ENCODE data around the gene PEMT. TPM values are rescaled to one million over a fixed set of nuclear protein-coding genes. Genes with fewer than 3 reads are reported as not detected.

Gene PEMT
- polyA plus RNA-seq, 1 donor, result 28.1 TPM

DNA sequence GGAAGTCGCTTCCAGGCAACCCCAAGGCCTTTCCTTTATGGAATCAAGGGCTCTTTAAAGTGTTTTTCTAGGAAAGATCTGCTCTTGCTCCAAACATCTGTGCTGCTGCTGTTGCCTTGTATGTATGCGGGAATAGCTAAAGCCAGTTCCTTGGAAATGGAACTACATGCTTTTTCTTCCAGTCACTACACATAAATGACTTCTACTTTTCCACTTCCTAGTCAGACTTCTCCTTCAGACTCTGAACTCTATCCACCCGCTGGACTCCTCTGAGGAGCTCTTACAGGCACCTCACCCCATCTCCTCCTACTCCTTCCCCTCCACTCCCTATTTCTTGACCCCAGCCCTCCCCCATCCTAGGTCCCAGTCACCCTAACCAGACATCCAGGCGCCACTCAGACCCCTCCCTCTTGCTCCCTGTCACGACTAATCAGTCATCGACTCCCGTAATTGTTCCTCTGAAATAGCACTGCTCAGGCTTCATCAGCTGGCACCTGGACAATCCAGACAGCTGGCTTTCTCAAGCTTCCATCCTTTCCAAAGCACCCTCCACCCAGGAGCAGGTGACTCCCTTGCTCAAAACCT lies 15.0 kb upstream of the PEMT start:
- DNase-seq, result no peak

GRCh38 chr17:17605729-17606088 lies 14.2 kb upstream of the PEMT start:
- DNase-seq, result no peak

DNA sequence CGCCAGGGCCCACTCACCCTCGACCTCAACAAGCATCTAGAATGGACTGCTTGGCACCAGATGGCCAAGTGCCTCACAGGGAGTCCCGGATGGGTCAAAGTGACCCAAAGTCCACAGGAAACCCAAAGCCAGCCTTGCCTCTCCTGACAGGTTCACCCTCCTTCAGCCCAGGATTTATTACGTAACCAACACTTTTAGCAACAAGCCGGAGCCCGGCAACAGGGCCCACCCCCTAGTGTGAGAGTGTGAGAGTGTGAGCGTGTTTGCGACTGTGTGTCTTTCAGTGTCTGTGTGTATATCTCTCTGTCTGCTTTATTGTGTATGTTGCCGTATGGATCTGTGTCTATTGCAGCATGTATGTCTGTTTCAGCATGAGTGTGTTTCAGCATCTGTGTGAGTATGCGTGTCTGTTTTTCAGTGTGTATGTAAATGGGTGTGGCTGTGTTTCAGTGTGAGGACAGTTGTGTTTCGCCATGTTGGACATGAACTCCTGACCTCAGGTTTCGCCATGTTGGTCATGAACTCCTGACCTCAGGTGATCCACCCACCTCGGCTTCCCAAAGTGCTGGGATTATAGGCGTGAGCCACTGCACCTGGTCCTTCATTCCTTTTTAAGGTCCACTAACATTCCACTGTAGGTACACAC lies 13.7 kb upstream of the PEMT start:
- DNase-seq, result no peak

DNA sequence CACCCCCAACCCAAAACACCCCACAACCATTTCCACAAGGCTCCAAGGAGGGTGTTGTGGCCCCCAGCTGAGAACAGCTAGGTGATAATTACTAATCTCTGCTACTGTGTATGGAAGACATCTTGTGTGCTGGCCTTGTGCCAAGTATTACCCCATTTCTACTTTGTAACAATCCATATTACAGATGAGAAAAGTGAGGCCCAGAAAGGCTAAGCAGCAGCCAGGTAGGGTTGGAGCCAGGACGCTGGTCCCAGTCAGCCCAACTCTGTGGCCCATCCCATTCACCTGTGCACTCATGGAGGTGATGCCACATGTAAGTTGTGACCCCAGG lies 12.4 kb upstream of the PEMT start:
- DNase-seq, result no peak

GRCh38 chr17:17603178-17603894 lies 11.8 kb upstream of the PEMT start:
- DNase-seq, result no peak

DNA sequence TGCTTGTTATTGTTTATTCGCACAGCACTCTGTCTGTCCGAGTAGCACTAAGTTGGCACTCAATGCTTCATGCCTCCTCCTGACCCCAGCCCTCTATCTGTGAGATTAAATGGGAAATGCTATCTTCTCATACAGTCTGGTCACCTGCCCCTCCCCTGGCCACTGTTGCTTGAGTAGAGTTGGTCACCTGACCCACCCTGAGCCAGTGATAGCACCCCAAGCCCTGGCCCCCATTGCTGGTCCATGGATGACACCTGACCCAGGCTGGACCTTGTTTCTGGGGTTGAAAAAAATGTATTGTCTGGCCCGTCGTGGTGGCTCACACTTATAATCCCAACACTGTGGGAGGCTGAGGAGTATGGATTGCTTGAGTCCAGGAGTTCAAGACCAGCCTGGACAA lies 8.5 kb upstream of the PEMT start:
- no peak for DNase-seq

GRCh38 chr17:17598003-17598402 lies 6.5 kb upstream of the PEMT start:
- DNase-seq, result no peak

- no peak for DNase-seq
Observed at GRCh38 chr17:17595755-17596154, 4.2 kb upstream of the PEMT start.

DNA sequence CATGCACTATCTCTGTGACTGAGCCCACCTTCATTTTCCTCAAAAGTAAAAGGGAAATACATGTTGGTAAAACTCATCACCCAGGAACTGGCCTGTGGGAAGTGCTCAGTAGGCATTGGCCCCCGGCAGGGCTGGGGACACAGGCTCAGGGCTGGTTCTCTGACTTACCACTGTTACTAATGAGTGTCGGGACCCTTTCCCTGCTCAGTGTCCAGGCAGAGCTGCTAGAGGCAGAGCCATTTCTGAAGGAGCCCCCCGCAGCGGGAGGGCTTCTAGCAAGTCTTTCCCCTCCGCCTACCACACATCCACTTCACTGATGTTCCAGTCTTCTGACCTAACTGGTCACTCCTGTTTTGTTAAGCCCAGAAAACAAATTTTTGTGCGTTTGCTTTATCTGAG lies 1.7 kb upstream of the PEMT start:
- no peak for DNase-seq

- DNase-seq, result no peak
Observed at GRCh38 chr17:17590883-17591354, 589 bp downstream of the PEMT start.

- DNase-seq, result no peak
Observed at GRCh38 chr17:17590141-17590751, 1.3 kb downstream of the PEMT start.

DNA sequence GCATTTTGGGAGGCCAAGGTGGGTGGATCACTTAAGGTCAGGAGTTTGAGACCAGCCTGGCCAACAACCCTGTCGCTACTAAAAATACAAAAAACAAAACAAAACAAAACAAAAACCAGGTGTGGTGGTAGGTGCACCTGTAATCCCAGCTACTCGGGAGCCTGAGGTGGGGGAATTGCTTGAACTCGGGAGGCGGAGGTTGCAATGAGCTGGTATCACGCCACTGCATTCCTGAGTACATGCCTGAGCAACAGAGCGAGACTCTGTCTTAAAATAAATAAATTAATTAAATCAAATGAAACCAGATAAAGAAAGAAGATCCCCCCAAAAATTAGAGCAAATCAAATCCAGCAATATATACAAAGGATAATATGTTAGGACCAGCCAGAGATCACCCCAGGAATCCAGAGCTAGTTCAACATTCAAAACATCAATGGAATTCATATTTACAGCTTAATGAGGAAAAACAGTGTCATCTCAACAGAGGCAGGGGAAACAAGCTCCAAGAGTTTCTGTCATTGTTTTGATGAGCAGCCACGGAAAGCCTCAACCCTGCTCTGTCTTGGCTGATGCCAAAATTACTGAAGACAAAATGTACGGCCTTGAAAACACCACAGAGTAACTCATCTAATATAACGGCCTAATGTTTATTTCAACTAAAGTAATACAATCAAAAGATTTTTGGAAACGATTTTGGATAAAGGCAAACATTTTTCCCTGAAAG lies 3.7 kb downstream of the PEMT start:
- no peak for DNase-seq

DNA sequence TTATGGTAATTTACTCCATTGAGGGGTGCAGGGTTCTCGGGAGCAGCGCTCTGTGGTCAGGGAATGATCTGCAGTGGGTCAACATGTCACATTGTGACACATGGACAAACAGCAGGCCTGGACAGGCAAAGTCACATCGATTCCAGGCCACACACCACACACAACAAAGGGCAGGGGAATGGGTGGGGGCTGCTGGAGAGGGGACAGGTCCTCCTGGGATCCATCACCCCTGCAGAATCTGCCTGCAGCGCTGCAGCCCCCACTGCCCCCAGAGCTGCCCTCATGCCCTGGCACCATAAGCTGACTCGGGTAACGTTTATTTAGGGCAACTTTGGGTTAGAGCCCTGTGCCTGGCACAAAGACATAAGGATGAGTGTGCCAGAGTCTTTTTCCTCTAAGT lies 9.1 kb downstream of the PEMT start:
- DNase-seq, result no peak

DNA sequence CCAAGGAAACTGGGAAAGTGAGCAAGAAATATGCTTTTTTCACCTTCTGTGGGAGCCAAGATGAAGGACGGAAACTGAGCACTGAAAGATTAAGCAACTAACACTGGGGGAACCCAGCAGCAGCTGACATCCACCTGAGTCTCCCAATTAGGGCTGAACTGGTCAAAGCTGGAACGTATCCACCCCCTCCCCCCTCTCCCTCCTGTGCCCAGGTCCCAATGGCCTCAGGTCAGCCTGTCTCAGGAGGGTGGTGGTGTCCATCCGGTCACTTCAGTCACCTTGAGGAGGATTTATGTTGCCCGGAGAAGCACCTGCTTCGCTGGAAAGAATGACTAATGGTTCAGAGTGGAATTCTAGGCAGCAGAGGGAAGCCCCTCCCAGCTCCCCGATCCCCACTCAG lies 10.0 kb downstream of the PEMT start:
- DNase-seq, result no peak

DNA sequence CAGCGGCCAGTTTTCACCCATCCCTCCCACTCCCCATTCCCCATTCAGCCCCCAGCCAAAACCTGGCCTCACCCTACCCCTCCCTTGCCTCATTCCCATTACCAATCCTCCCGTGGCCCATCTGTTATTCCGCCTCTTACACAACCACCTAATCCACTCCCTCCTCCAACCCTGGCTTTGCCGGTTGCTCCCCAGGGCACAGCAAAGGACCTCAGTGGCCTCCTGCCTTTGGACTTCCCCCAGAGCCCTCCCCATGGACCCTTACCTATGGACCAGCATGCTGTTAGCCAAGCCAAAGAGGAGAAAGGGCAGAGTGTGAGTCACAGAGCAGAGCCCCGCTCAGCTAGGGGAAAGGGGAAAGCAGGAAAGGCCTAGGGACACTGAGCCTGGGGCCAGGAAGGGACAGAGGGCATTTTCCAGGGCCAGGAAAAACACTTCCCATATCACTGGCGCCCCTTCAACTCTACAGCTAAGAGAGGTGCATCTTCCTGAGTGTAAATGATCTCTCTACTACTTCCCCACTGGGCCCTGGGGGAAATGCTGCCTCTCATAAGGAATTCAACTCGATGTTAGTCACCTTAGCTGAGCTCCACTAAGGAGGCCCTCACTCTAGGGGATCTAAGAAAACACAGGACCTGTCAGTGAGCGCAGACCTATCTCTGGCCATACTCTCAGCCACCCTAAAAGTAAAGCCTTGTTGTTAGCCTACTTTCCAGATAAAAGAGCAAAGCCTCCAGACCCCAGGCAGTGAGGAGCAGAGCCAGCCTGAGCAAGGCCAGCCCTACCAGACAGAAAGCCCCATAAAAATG lies 10.6 kb downstream of the PEMT start:
- no peak for DNase-seq

GRCh38 chr17:17579691-17580090 lies 11.8 kb downstream of the PEMT start:
- DNase-seq, result no peak

GRCh38 chr17:17577373-17577772 lies 14.1 kb downstream of the PEMT start:
- no peak for DNase-seq

- DNase-seq, result no peak
Observed at GRCh38 chr17:17576772-17577234, 14.7 kb downstream of the PEMT start.

GRCh38 chr17:17575360-17576251 lies 15.9 kb downstream of the PEMT start:
- DNase-seq, result no peak

DNA sequence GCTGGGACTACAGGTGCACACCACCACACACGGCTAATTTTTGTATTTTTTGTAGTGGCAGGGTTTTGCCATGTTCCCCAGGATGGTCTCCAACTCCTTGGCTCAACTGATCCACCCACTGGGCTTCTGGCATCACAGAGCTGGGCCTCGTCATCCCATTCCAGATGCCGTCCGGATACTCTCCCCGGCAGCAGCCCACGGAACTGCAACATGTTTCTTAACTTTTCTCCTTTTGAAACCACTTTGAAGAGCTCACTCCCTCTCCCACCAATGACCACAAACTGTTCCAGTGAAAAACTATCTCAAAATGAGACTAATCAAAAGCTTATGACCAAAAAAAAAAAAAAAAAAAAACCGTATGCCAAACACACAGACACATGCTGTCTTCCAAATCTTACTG lies 17.6 kb downstream of the PEMT start:
- DNase-seq, result no peak
